Spleen (tissue), 11 donors: ENCODE measurements around the gene SPG7. TPM values are rescaled to one million over a fixed set of nuclear protein-coding genes. Genes with fewer than 3 reads are reported as not detected.

ENCODE experiments used
- DNase-seq: peaks from one replicate; pipeline ENCODE4 v3.0.0-alpha.2; 2020
- H3K27ac ChIP-seq, 8 donors: fragments of 200-600 bp; sonication (generic) in 7 of 8; 1 replicate in 4 of 8; 2 replicates in 4 of 8; pipeline versions ENCODE4 v1.5.0 to v1.8.0; 2016 to 2021; ENCODE audit warnings: inconsistent platforms in 4 of 8, mild to moderate bottlenecking in 4 of 8, moderate library complexity in 1 of 8
- H3K27me3 ChIP-seq, 7 donors: fragments of 200-600 bp; sonication (generic) in 6 of 7; replicated peaks in 1 of 7; 1 replicate in 4 of 7; 2 replicates in 3 of 7; pipeline versions ENCODE4 v1.5.0 to v1.8.0; 2016 to 2021; ENCODE audit warnings: inconsistent platforms in 3 of 7, mild to moderate bottlenecking in 1 of 7
- H3K36me3 ChIP-seq, 6 donors: fragments of 200-600 bp; sonication (generic) in 5 of 6; 1 replicate in 4 of 6; 2 replicates in 2 of 6; pipeline versions ENCODE4 v1.5.0 to v1.8.0; 2016 to 2021; ENCODE audit warnings: inconsistent platforms in 2 of 6
- H3K4me1 ChIP-seq, 6 donors: fragments of 200-600 bp; sonication (generic) in 5 of 6; 1 replicate in 3 of 6; 2 replicates in 3 of 6; pipeline versions ENCODE4 v1.5.0 to v1.8.0; 2016 to 2021; ENCODE audit warnings: inconsistent platforms in 3 of 6
- H3K4me3 ChIP-seq, 8 donors: fragments of 200-600 bp; sonication (generic) in 7 of 8; 1 replicate in 4 of 8; 2 replicates in 4 of 8; pipeline versions ENCODE4 v1.5.0 to v1.8.0; 2016 to 2021; ENCODE audit warnings: inconsistent platforms in 4 of 8, mild to moderate bottlenecking in 4 of 8, moderate library complexity in 2 of 8
- H3K9me3 ChIP-seq, 8 donors: fragments of 200-600 bp; sonication (generic) in 7 of 8; 1 replicate in 4 of 8; 2 replicates in 4 of 8; pipeline versions ENCODE4 v1.5.0 to v1.8.0; 2016 to 2021; ENCODE audit warnings: inconsistent platforms in 4 of 8
- CTCF ChIP-seq, 11 experiments: fragments of 200-600 bp in 7 of 11; fragments of 450-650 bp in 4 of 11; sonication (generic) in 4 of 11; IDR thresholded peaks in 8 of 11; conservative IDR thresholded peaks in 3 of 11; 1 replicate in 7 of 11; 2 replicates in 4 of 11; pipeline versions ENCODE4 v1.4.0 to v1.8.0; 2016 to 2021; ENCODE audit warnings: antibody characterized with exemption in 11 of 11, inconsistent platforms in 4 of 11, mild to moderate bottlenecking in 1 of 11
- POLR2A ChIP-seq, 3 donors: fragments of 450-650 bp; IDR thresholded peaks; one replicate each; pipeline ENCODE4 v1.5.1; 2017; ENCODE audit warnings: antibody characterized with exemption in 3 of 3, mild to moderate bottlenecking in 1 of 3
- POLR2AphosphoS5 ChIP-seq, 3 donors: sonication (generic); formaldehyde crosslinking; IDR thresholded peaks; one replicate each; pipeline ENCODE4 v1.5.1; 2017; ENCODE audit warnings: antibody characterized with exemption in 3 of 3
- WGBS, 5 donors: extraction: QIAGEN DNeasy Blood & Tissue Kit in 3 of 5; methylation state at CpG; one replicate each; pipeline versions ENCODE4 v1.1.5 to v1.1.7; 2013 to 2018; 5-methylcytosine and 5-hydroxymethylcytosine counted together
- intact Hi-C: fragments of 100-400 bp; cut with DNase I; formaldehyde crosslinking; loops from one replicate; pipeline ENCODE4 v1.15.0; 2023; ENCODE audit warnings: low total_unique reads
- polyA plus RNA-seq, 3 donors: library from polyadenylated mRNA; stranded (reverse); fragments of 200-250 nt; gene quantifications; one replicate each; pipeline ENCODE4 v1.2.1, GENCODE V29; 2013
- total RNA-seq, 7 donors: library from RNA; depleted of rRNA in 3 of 7; stranded (reverse); fragments of >200 nt in 3 of 7; fragmentation: NEBNext Ultra II Directional in 4 of 7; extraction: Animal tissue kit (Norgen Biotek cat#: 25700) in 4 of 7; gene quantifications; one replicate each; pipeline versions ENCODE4 v1.1.0 to v1.2.1, GENCODE V29; 2016 to 2021
- donor health status: healthy with polysubstance abuse.
- donor health status: DM: no; HTN: no; CAD: no; lungs with moderate emphysema.
- donor health status: DM: no; HTN: no; CAD: no.
- donor health status: Bipolar disorder and iron deficiency.
- donor health status: healthy.
- donor health status: DM: no; HTN: no; CAD: no.
- donor health status: DM: yes; HTN: yes; CAD: no.

Gene SPG7
- total and polyA plus RNA-seq, 10 donors: 64.5 to 260 (median 144) TPM

GRCh38 chr16:89507214-89507833 is 879 bp upstream of the SPG7 start:
- DNase-seq: no peak
- TF ChIP-seq POLR2A (IDR thresholded peaks at IDR 0.05) (no peak), POLR2AphosphoS5 (IDR thresholded peaks at IDR 0.05) (no peak), CTCF (IDR thresholded peaks at IDR 0.05 in 8 of 11, conservative IDR thresholded peaks at IDR 0.05 in 3 of 11) (no peak)
- Histone ChIP-seq H3K27ac (peak overlapping the region; percentile 92 to 97 (median 94)), H3K4me1 (peaks cover 23 to 63% (median 49%) of the 10 kb centered on the region in 6 donors), H3K27me3 (no peaks in the 10 kb centered on the region), H3K9me3 (no peaks in the 10 kb centered on the region), H3K36me3 (peaks cover 3 to 22% (median 18%) of the 10 kb centered on the region in 6 donors), H3K4me3 (peak overlapping the region; percentile 70 to 99 (median 94))
- intact Hi-C loops: no loop called here
- 7 to 19% (median 10%) methylated on average over 20 to 42 of the region's 42 CpGs for WGBS, 5 donors

GRCh38 chr16:89510526-89510925 is 2.3 kb downstream of the SPG7 start:
- 91 to 97% (median 94%) methylated on average over 9 of the region's 9 CpGs for whole genome bisulfite sequencing, 5 donors

GRCh38 chr16:89511374-89511773 is 3.2 kb downstream of the SPG7 start:
- TF ChIP-seq CTCF (IDR thresholded peaks at IDR 0.05 in 8 of 11, conservative IDR thresholded peaks at IDR 0.05 in 3 of 11) (no peak), POLR2A (IDR thresholded peaks at IDR 0.05) (no peak), POLR2AphosphoS5 (IDR thresholded peaks at IDR 0.05) (no peak)
- peaks cover 3 to 63% (median 56%) of the 10 kb centered on the region in 6 donors for H3K36me3 ChIP-seq
- intact Hi-C loops: no loop called here
- H3K4me1 ChIP-seq: peaks cover 10 to 43% (median 31%) of the 10 kb centered on the region in 6 donors
- DNase-seq: no peak
- no peak overlapping the region for H3K4me3 ChIP-seq
- no peaks in the 10 kb centered on the region for H3K9me3 ChIP-seq
- no peaks in the 10 kb centered on the region for H3K27me3 ChIP-seq
- 39 to 52% (median 48%) methylated on average over 8 of the region's 8 CpGs for WGBS, 5 donors
- H3K27ac ChIP-seq: no peak overlapping the region

More at GRCh38 chr16:89510526-89510925, 2.3 kb downstream of the SPG7 start:
- H3K27ac ChIP-seq: no peak overlapping the region
- no peak for TF ChIP-seq POLR2AphosphoS5 (IDR thresholded peaks at IDR 0.05)
- no peak for TF ChIP-seq CTCF (IDR thresholded peaks at IDR 0.05 in 8 of 11, conservative IDR thresholded peaks at IDR 0.05 in 3 of 11)
- TF ChIP-seq POLR2A (IDR thresholded peaks at IDR 0.05): no peak
- H3K4me1 ChIP-seq: peaks cover 18 to 52% (median 40%) of the 10 kb centered on the region in 6 donors
- no peak overlapping the region for H3K4me3 ChIP-seq
- H3K27me3 ChIP-seq: no peaks in the 10 kb centered on the region
- intact Hi-C loops: no loop called here
- H3K9me3 ChIP-seq: no peaks in the 10 kb centered on the region
- DNase-seq: no peak
- peaks cover 3 to 54% (median 48%) of the 10 kb centered on the region in 6 donors for H3K36me3 ChIP-seq

- WGBS, 5 donors: 96 to 97% (median 96%) methylated on average over 9 of the region's 9 CpGs
- Histone ChIP-seq H3K4me1 (peaks cover 6 to 32% (median 21%) of the 10 kb centered on the region in 6 donors), H3K4me3 (no peak overlapping the region), H3K9me3 (no peaks in the 10 kb centered on the region), H3K36me3 (peaks cover 3 to 73% (median 66%) of the 10 kb centered on the region in 6 donors), H3K27me3 (no peaks in the 10 kb centered on the region), H3K27ac (no peak overlapping the region)
- intact Hi-C loops: no loop called here
- TF ChIP-seq POLR2A (IDR thresholded peaks at IDR 0.05): no peak
- no peak for DNase-seq
Measured at GRCh38 chr16:89512453-89512852, 4.2 kb downstream of the SPG7 start.
